Esophagus squamous epithelium (tissue), 5 donors: ENCODE results near the gene KDM4C. TPM values are rescaled to one million over a fixed set of nuclear protein-coding genes. Genes with fewer than 3 reads are reported as not detected.

Experiments
- DNase-seq: peaks from one replicate; lab custom pipeline; 2025; lab: John Stamatoyannopoulos, UW
- H3K27ac ChIP-seq, 4 donors: fragments of 200-600 bp; sonication (generic); one replicate each; pipeline ENCODE4 v1.5.1; 2016 to 2019; ENCODE audit warnings: mild to moderate bottlenecking in 1 of 4
- H3K27me3 ChIP-seq, 4 donors: fragments of 200-600 bp; sonication (generic); 1 replicate in 3 of 4; 2 replicates in 1 of 4; pipeline versions ENCODE4 v1.5.1 to v1.6.0; 2017 to 2021; ENCODE audit warnings: antibody characterized with exemption in 1 of 4
- H3K36me3 ChIP-seq, 3 donors: fragments of 200-600 bp; sonication (generic); one replicate each; pipeline ENCODE4 v1.5.1; 2016 to 2019
- H3K4me1 ChIP-seq, 3 donors: fragments of 200-600 bp; sonication (generic); one replicate each; pipeline ENCODE4 v1.5.1; 2017 to 2019
- H3K4me3 ChIP-seq, 4 donors: fragments of 200-600 bp; sonication (generic); 1 replicate in 3 of 4; 2 replicates in 1 of 4; pipeline ENCODE4 v1.5.1; 2016 to 2019; ENCODE audit warnings: mild to moderate bottlenecking in 2 of 4, moderate library complexity in 1 of 4
- H3K9me3 ChIP-seq, 3 donors: fragments of 200-600 bp; sonication (generic); one replicate each; pipeline ENCODE4 v1.5.1; 2016 to 2019
- CTCF ChIP-seq, 6 experiments: fragments of 450-650 bp in 4 of 6; fragments of 200-600 bp in 2 of 6; sonication (generic) in 2 of 6; IDR thresholded peaks; one replicate each; pipeline ENCODE4 v1.5.1; 2016 to 2019; ENCODE audit warnings: antibody characterized with exemption in 6 of 6, mild to moderate bottlenecking in 4 of 6, moderate library complexity in 4 of 6
- POLR2A ChIP-seq, 4 donors: fragments of 450-650 bp; IDR thresholded peaks; one replicate each; pipeline ENCODE4 v1.6.1; 2017; ENCODE audit warnings: antibody characterized with exemption in 4 of 4, mild to moderate bottlenecking in 4 of 4, moderate library complexity in 3 of 4
- WGBS, 2 donors: methylation state at CpG; one replicate each; pipeline ENCODE4 v1.1.5; 2018; 5-methylcytosine and 5-hydroxymethylcytosine counted together
- intact Hi-C: fragments of 100-400 bp; cut with DNase I; formaldehyde crosslinking; loops from one replicate; pipeline ENCODE4 v1.15.0; 2022
- total RNA-seq, 4 donors: library from RNA; depleted of rRNA; stranded (reverse); fragments of >200 nt; gene quantifications; one replicate each; pipeline ENCODE4 v1.1.0, GENCODE V29; 2016
- donor health status: DM: yes; HTN: yes; CAD: no.

Gene KDM4C
- total RNA-seq, 4 donors from 2014 or later, result 12.5 to 43.9 (median 22.9) TPM

- TF ChIP-seq POLR2A (IDR thresholded peaks at IDR 0.05), result no peak
- TF ChIP-seq CTCF (IDR thresholded peaks at IDR 0.05), result no peak
- intact Hi-C loops, result no loop called here
- DNase-seq, result no peak
- Histone ChIP-seq H3K36me3 (peaks cover 0 to 13% (median 0%) of the 10 kb centered on the region in 3 donors), H3K4me3 (no peak overlapping the region), H3K27me3 (no peaks in the 10 kb centered on the region), H3K4me1 (peaks cover 0 to 17% (median 4%) of the 10 kb centered on the region in 3 donors), H3K27ac (no peak overlapping the region), H3K9me3 (no peaks in the 10 kb centered on the region)
These were observed 361.8 kb downstream of the KDM4C start for GRCh38 chr9:7119612-7120011.

GRCh38 chr9:7121055-7121454 is 363.3 kb downstream of the KDM4C start:
- H3K4me3 ChIP-seq, result no peak overlapping the region
- H3K27me3 ChIP-seq, result no peaks in the 10 kb centered on the region
- peaks cover 0 to 17% (median 4%) of the 10 kb centered on the region in 3 donors for H3K4me1 ChIP-seq
- DNase-seq, result no peak
- no peak overlapping the region for H3K27ac ChIP-seq
- no peaks in the 10 kb centered on the region for H3K9me3 ChIP-seq
- no peak for TF ChIP-seq CTCF (IDR thresholded peaks at IDR 0.05)
- TF ChIP-seq POLR2A (IDR thresholded peaks at IDR 0.05), result no peak
- 90 to 92% methylated on average over 2 of the region's 2 CpGs for WGBS, 2 donors
- H3K36me3 ChIP-seq, result peaks cover 0 to 16% (median 0%) of the 10 kb centered on the region in 3 donors
- intact Hi-C loops, result no loop called here

GRCh38 chr9:7121664-7122063 is 363.9 kb downstream of the KDM4C start:
- WGBS, 2 donors, result 100% methylated on average over 1 of the region's 1 CpG
- no peak for DNase-seq
- H3K9me3 ChIP-seq, result no peaks in the 10 kb centered on the region
- H3K27ac ChIP-seq, result no peak overlapping the region
- H3K4me1 ChIP-seq, result peaks cover 0 to 17% (median 4%) of the 10 kb centered on the region in 3 donors
- no peaks in the 10 kb centered on the region for H3K27me3 ChIP-seq
- TF ChIP-seq POLR2A (IDR thresholded peaks at IDR 0.05), result no peak
- no peak for TF ChIP-seq CTCF (IDR thresholded peaks at IDR 0.05)
- H3K36me3 ChIP-seq, result peaks cover 0 to 16% (median 0%) of the 10 kb centered on the region in 3 donors
- H3K4me3 ChIP-seq, result no peak overlapping the region
- intact Hi-C loops, result no loop called here

GRCh38 chr9:7123743-7124142 is 366.0 kb downstream of the KDM4C start:
- peaks cover 0 to 26% (median 0%) of the 10 kb centered on the region in 3 donors for H3K36me3 ChIP-seq
- 64 to 77% methylated on average over 4 of the region's 4 CpGs for WGBS, 2 donors

GRCh38 chr9:7125231-7125630 is 367.5 kb downstream of the KDM4C start:
- H3K27ac ChIP-seq, result no peak overlapping the region
- H3K9me3 ChIP-seq, result no peaks in the 10 kb centered on the region
- no peak overlapping the region for H3K4me3 ChIP-seq
- DNase-seq, result no peak
- H3K4me1 ChIP-seq, result peaks cover 0 to 6% (median 0%) of the 10 kb centered on the region in 3 donors
- H3K27me3 ChIP-seq, result no peaks in the 10 kb centered on the region
- intact Hi-C loops, result no loop called here
- 83 to 97% methylated on average over 2 of the region's 2 CpGs for WGBS, 2 donors
- H3K36me3 ChIP-seq, result peaks cover 0 to 41% (median 0%) of the 10 kb centered on the region in 3 donors
- TF ChIP-seq POLR2A (IDR thresholded peaks at IDR 0.05) (no peak), CTCF (IDR thresholded peaks at IDR 0.05) (no peak)

More at GRCh38 chr9:7123743-7124142, 366.0 kb downstream of the KDM4C start:
- Histone ChIP-seq H3K4me3 (no peak overlapping the region), H3K4me1 (peaks cover 0 to 9% (median under 1%) of the 10 kb centered on the region in 3 donors), H3K9me3 (no peaks in the 10 kb centered on the region), H3K27ac (no peak overlapping the region), H3K27me3 (no peaks in the 10 kb centered on the region)
- TF ChIP-seq CTCF (IDR thresholded peaks at IDR 0.05), result no peak
- no peak for TF ChIP-seq POLR2A (IDR thresholded peaks at IDR 0.05)
- intact Hi-C loops, result no loop called here
- DNase-seq, result no peak
